Adipocyte (in vitro differentiated cells): ENCODE measurements around the gene BCAR1.
A peak's percentile ranks its signal among the peaks of the same experiment; 100 is the strongest.

ENCODE experiments used
- DNase-seq: peaks from one replicate; pipeline ENCODE4 v3.0.0-alpha.2; 2015; ENCODE audit warnings: low read depth
- H3K27me3 ChIP-seq: replicated peaks from 2 replicates; pipeline ENCODE4 v1.7.0; 2013; ENCODE audit warnings: mild to moderate bottlenecking, low read length, moderate library complexity; ENCODE audit not compliant: control insufficient read depth, insufficient read depth
- H3K36me3 ChIP-seq: 2 replicates; pipeline ENCODE4 v1.7.0; 2013; ENCODE audit warnings: low read length, mild to moderate bottlenecking, moderate library complexity; ENCODE audit not compliant: control insufficient read depth, insufficient read depth, severe bottlenecking
- H3K4me1 ChIP-seq: 2 replicates; pipeline ENCODE4 v1.7.0; 2013; ENCODE audit warnings: mild to moderate bottlenecking, low read length, moderate library complexity; ENCODE audit not compliant: control insufficient read depth, insufficient read depth
- H3K4me3 ChIP-seq: 2 replicates; pipeline ENCODE4 v1.7.0; 2013; ENCODE audit warnings: mild to moderate bottlenecking, low read length, moderate library complexity
- H3K9ac ChIP-seq: 2 replicates; pipeline ENCODE4 v1.7.0; 2013; ENCODE audit warnings: mild to moderate bottlenecking, low read length, moderate library complexity
- H3K9me3 ChIP-seq: 2 replicates; pipeline ENCODE4 v1.7.0; 2013; ENCODE audit warnings: mild to moderate bottlenecking, low read length, moderate library complexity; ENCODE audit not compliant: control insufficient read depth

BCAR1 gene

GRCh38 chr16:75261590-75262078 lies 10.2 kb upstream of the BCAR1 start:
- Histone ChIP-seq H3K9ac (peak overlapping the region; percentile 2), H3K9me3 (no peaks in the 10 kb centered on the region), H3K27me3 (no peaks in the 10 kb centered on the region), H3K4me1 (peaks cover 58% of the 10 kb centered on the region), H3K4me3 (no peak overlapping the region), H3K36me3 (no peaks in the 10 kb centered on the region)
- DNase-seq, result no peak

- H3K9ac ChIP-seq, result no peak overlapping the region
- H3K9me3 ChIP-seq, result no peaks in the 10 kb centered on the region
- DNase-seq, result no peak
- no peak overlapping the region for H3K4me3 ChIP-seq
- no peaks in the 10 kb centered on the region for H3K27me3 ChIP-seq
- peaks cover 58% of the 10 kb centered on the region for H3K4me1 ChIP-seq
- H3K36me3 ChIP-seq, result no peaks in the 10 kb centered on the region
These were observed 9.6 kb upstream of the BCAR1 start for GRCh38 chr16:75260851-75261589.

GRCh38 chr16:75258807-75259141 lies 7.3 kb upstream of the BCAR1 start:
- no peak overlapping the region for H3K9ac ChIP-seq
- DNase-seq, result no peak
- H3K4me1 ChIP-seq, result peaks cover 64% of the 10 kb centered on the region
- H3K27me3 ChIP-seq, result no peaks in the 10 kb centered on the region
- no peak overlapping the region for H3K4me3 ChIP-seq
- H3K36me3 ChIP-seq, result no peaks in the 10 kb centered on the region
- no peaks in the 10 kb centered on the region for H3K9me3 ChIP-seq

GRCh38 chr16:75257886-75258806 lies 6.7 kb upstream of the BCAR1 start:
- DNase-seq, result no peak
- Histone ChIP-seq H3K27me3 (no peaks in the 10 kb centered on the region), H3K36me3 (no peaks in the 10 kb centered on the region), H3K9ac (peak overlapping the region; percentile 60), H3K4me3 (no peak overlapping the region), H3K4me1 (peaks cover 64% of the 10 kb centered on the region), H3K9me3 (no peaks in the 10 kb centered on the region)

- DNase-seq, result peak; percentile 71
- peaks cover 64% of the 10 kb centered on the region for H3K4me1 ChIP-seq
- no peaks in the 10 kb centered on the region for H3K9me3 ChIP-seq
- no peaks in the 10 kb centered on the region for H3K36me3 ChIP-seq
- peak overlapping the region; percentile 60 for H3K9ac ChIP-seq
- H3K27me3 ChIP-seq, result no peaks in the 10 kb centered on the region
- no peak overlapping the region for H3K4me3 ChIP-seq
These were observed 5.4 kb upstream of the BCAR1 start for GRCh38 chr16:75256696-75257343.

- Histone ChIP-seq H3K4me3 (no peak overlapping the region), H3K36me3 (no peaks in the 10 kb centered on the region), H3K4me1 (peaks cover 58% of the 10 kb centered on the region), H3K9ac (peak overlapping the region; percentile 60), H3K27me3 (no peaks in the 10 kb centered on the region), H3K9me3 (no peaks in the 10 kb centered on the region)
- no peak for DNase-seq
These were observed 4.7 kb upstream of the BCAR1 start for GRCh38 chr16:75256059-75256571.

GRCh38 chr16:75254359-75254837 lies 3.0 kb upstream of the BCAR1 start:
- Histone ChIP-seq H3K4me3 (no peak overlapping the region), H3K9ac (peak overlapping the region; percentile 82), H3K4me1 (peaks cover 68% of the 10 kb centered on the region), H3K27me3 (no peaks in the 10 kb centered on the region), H3K9me3 (no peaks in the 10 kb centered on the region), H3K36me3 (no peaks in the 10 kb centered on the region)
- DNase-seq, result peak; percentile 76

GRCh38 chr16:75252946-75253911 lies 1.8 kb upstream of the BCAR1 start:
- no peaks in the 10 kb centered on the region for H3K27me3 ChIP-seq
- no peaks in the 10 kb centered on the region for H3K9me3 ChIP-seq
- H3K9ac ChIP-seq, result peak overlapping the region; percentile 82
- H3K4me3 ChIP-seq, result peak overlapping the region; percentile 56
- no peaks in the 10 kb centered on the region for H3K36me3 ChIP-seq
- DNase-seq, result peak; percentile 85
- H3K4me1 ChIP-seq, result peaks cover 80% of the 10 kb centered on the region

- peak overlapping the region; percentile 82 for H3K9ac ChIP-seq
- DNase-seq, result no peak
- peaks cover 82% of the 10 kb centered on the region for H3K4me1 ChIP-seq
- no peaks in the 10 kb centered on the region for H3K9me3 ChIP-seq
- peak overlapping the region; percentile 63 for H3K4me3 ChIP-seq
- no peaks in the 10 kb centered on the region for H3K27me3 ChIP-seq
- H3K36me3 ChIP-seq, result no peaks in the 10 kb centered on the region
These were observed 833 bp upstream of the BCAR1 start for GRCh38 chr16:75252049-75252864.
